GM10266 (cell line): ENCODE results near the gene DIRAS2.

Experiments
- DNase-seq: peaks from one replicate; pipeline ENCODE4 v3.0.0; 2012; ENCODE audit errors: extremely low spot score
- TF ChIP-seq, protein P1 (sequence below): IDR thresholded peaks from 2 replicates; pipeline ENCODE4 v1.5.1; 2012; ENCODE audit warnings: mild to moderate bottlenecking, low read depth; ENCODE audit not compliant: control insufficient read depth, insufficient read depth; ENCODE audit errors: missing control alignments

Gene DIRAS2

DNA sequence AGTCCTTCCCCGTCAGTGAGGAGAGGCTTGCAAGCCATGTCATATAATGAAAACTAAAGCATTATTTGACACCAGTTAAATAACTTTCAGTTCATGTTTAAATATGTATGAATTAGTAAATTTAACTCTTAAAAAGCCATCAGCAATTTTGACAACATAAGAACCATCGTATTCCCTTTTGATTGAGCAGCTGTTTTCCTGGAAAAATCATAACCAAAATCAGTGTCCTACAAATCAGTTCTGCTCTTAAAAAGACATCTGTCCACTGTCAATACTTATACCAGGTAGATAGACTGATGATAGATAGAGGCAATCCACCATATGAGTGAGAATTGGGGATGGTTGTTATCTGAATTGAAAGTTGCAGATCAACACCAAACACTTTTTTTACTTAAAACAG is 2.3 kb downstream of the DIRAS2 start:
- TF ChIP-seq, protein P1, sequence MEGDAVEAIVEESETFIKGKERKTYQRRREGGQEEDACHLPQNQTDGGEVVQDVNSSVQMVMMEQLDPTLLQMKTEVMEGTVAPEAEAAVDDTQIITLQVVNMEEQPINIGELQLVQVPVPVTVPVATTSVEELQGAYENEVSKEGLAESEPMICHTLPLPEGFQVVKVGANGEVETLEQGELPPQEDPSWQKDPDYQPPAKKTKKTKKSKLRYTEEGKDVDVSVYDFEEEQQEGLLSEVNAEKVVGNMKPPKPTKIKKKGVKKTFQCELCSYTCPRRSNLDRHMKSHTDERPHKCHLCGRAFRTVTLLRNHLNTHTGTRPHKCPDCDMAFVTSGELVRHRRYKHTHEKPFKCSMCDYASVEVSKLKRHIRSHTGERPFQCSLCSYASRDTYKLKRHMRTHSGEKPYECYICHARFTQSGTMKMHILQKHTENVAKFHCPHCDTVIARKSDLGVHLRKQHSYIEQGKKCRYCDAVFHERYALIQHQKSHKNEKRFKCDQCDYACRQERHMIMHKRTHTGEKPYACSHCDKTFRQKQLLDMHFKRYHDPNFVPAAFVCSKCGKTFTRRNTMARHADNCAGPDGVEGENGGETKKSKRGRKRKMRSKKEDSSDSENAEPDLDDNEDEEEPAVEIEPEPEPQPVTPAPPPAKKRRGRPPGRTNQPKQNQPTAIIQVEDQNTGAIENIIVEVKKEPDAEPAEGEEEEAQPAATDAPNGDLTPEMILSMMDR = no peak
- DNase-seq = no peak

- TF ChIP-seq, protein P1 = no peak
- DNase-seq = no peak
Measured at GRCh38 chr9:90637626-90638025, 5.0 kb downstream of the DIRAS2 start.

DNA sequence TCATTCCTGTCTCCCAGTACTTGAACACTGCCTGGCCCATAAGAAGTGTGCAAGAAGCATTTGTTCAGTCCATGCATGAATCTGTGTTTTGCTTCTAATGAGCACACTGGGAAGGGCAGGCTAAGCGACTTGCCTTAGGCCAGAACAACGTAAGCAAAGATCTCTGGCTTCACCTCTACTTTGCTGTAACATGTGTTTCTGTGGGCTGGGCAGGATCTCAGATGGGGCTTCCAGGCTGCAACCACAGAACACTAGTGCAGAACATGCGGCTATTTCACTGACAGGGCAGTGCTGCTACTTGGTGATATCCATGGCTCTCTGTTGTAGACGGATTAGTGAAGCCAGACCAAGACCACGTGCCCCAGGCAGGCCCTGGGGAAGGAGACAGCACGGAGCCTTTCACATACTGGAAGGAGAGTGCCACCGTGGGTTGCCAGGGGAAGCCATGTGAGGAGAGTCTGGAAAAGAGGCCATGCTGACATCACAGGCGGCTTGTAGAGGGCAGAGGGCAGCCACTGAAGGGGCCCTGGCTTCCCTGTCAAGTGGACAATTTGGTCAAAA is 9.9 kb downstream of the DIRAS2 start:
- DNase-seq = no peak
- TF ChIP-seq, protein P1 = no peak

DNA sequence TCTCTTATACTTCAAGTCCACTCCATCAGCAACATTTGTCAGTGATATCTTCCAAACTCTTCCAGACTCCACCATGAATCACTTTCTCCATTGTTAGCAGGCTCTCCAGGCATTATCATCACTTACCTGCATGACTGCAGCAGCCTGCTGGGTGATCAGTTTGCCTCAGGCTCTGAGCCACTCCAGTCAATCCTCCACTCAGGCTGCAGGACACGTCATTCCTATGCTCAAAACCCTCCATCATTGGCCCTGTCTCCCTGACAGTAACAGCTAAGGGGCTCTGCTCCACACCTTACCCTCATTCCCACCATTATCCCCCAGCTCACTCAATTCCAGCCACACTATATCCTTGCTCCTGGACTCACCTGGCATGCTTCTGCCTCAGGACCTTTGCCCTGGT is 10.7 kb downstream of the DIRAS2 start:
- no peak for DNase-seq
- TF ChIP-seq, protein P1 = no peak

GRCh38 chr9:90629991-90630390 is 12.6 kb downstream of the DIRAS2 start:
- no peak for DNase-seq

GRCh38 chr9:90629354-90629753 is 13.3 kb downstream of the DIRAS2 start:
- TF ChIP-seq, protein P1 = no peak
- no peak for DNase-seq

More at GRCh38 chr9:90629991-90630390, 12.6 kb downstream of the DIRAS2 start:
- TF ChIP-seq, protein P1 = no peak

DNA sequence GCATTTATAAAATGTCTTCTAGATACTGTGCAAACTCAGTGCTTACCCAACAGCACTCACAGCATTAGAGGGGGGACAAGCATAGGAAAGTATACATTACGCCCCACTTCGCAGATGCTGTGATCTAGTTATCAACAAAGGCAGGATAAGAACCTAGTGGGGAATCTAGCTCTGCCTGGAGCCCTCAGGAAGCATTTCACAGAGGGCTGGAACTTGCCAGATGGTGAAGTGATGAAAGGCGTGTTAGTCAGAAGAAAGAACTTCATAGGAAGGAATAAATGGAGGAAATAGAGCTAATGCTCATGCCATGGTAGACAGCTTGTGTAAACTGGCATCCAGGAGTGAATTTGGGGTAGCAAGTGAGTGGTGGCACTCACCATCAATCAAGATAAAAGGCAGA is 25.8 kb downstream of the DIRAS2 start:
- TF ChIP-seq, protein P1 = no peak
- no peak for DNase-seq
